ENCODE results near the gene SMIM14. TPM values are rescaled to one million over a fixed set of nuclear protein-coding genes. Genes with fewer than 3 reads are reported as not detected.

SMIM14 gene
- total RNA-seq, 1 experiment from 2014 or later: 32.3 TPM

- no peak overlapping the region for H3K4me3 Mint-ChIP-seq
- no peaks in the 10 kb centered on the region for H3K27me3 Mint-ChIP-seq (ENCODE audit: low read depth)
- H3K4me1 Mint-ChIP-seq: peaks cover 8% of the 10 kb centered on the region
- ChIA-PET POLR2A (interaction anchor here (0.5 to 0.7 kb wide), 2 partner anchors 8 to 19 kb away, joined by 3 to 4 read pairs; no protein-coding TSS in a partner anchor), CTCF (no interaction called here)
- H3K9me3 Mint-ChIP-seq: peaks cover 14% of the 10 kb centered on the region
- H3K27ac Mint-ChIP-seq: peak overlapping the region; percentile 66; the same call in 1 of the 2 replicates
- ATAC-seq: no peak
- TF ChIP-seq USF2 (CRISPR knock-in tag; IDR thresholded peaks at IDR 0.05) (no peak), ZNF121 (CRISPR knock-in tag; IDR thresholded peaks at IDR 0.05) (no peak), ZNF425 (CRISPR knock-in tag; conservative IDR thresholded peaks at IDR 0.05) (no peak), AFF4 (CRISPR knock-in tag; IDR thresholded peaks at IDR 0.05; ENCODE audit: borderline replicate concordance) (no peak), USF1 (CRISPR knock-in tag; IDR thresholded peaks at IDR 0.05) (no peak), ZNF512 (CRISPR knock-in tag; IDR thresholded peaks at IDR 0.05; ENCODE audit: borderline replicate concordance) (no peak), ZSCAN18 (CRISPR knock-in tag; IDR thresholded peaks at IDR 0.05) (no peak), EMX1 (CRISPR knock-in tag; IDR thresholded peaks at IDR 0.05) (no peak), RELA (CRISPR knock-in tag; IDR thresholded peaks at IDR 0.05; ENCODE audit: borderline replicate concordance) (no peak), GTF2I (CRISPR knock-in tag; conservative IDR thresholded peaks at IDR 0.05) (no peak), NFATC4 (CRISPR knock-in tag; IDR thresholded peaks at IDR 0.05) (no peak), ZNF219 (CRISPR knock-in tag; IDR thresholded peaks at IDR 0.05; ENCODE audit: borderline replicate concordance) (no peak), MYBL2 (CRISPR knock-in tag; IDR thresholded peaks at IDR 0.05) (no peak), NR3C1 (CRISPR knock-in tag; conservative IDR thresholded peaks at IDR 0.05; ENCODE audit: low read depth) (no peak), ATF1 (CRISPR knock-in tag; IDR thresholded peaks at IDR 0.05) (no peak), ETV6 (CRISPR knock-in tag; IDR thresholded peaks at IDR 0.05) (no peak), ZNF317 (CRISPR knock-in tag; IDR thresholded peaks at IDR 0.05; ENCODE audit: borderline replicate concordance, low read depth) (no peak), ARID4B (CRISPR knock-in tag; IDR thresholded peaks at IDR 0.05; ENCODE audit: borderline replicate concordance) (no peak)
- peaks cover 24% of the 10 kb centered on the region for H3K36me3 Mint-ChIP-seq
- DNase-seq (ENCODE audit: low spot score): no peak
Measured at GRCh38 chr4:39563346-39563847, 75.3 kb downstream of the SMIM14 start.

Measured in WTC11 (cell line).